ENCODE measurements around the gene CDCA3. TPM values are rescaled to one million over a fixed set of nuclear protein-coding genes. Genes with fewer than 3 reads are reported as not detected.

CDCA3 gene
- 80.3 to 93.7 TPM (median 82.1 TPM) in 5 replicates for total RNA-seq (2022; extraction: Qiagen RNA extraction)

GRCh38 chr12:6851153-6851920, at the start of gene CDCA3:
CDCA3 (minus strand) TSS chr12:6851286; CDS start chr12:6850952, 334 bp downstream.

GRCh38 chr12:6873094-6874014, 22.3 kb upstream of the CDCA3 start, which contains the start of gene SPSB2:
SPSB2 (minus strand) TSS chr12:6873303; CDS start chr12:6872901, 402 bp downstream.

GRCh38 chr12:6867413-6868210, 16.5 kb upstream of the CDCA3 start, which contains the start of gene TPI1:
TPI1 (plus strand) TSS chr12:6867531; CDS start chr12:6867567, 36 bp downstream.

GRCh38 chr12:6851921-6852650, 1.0 kb upstream of the CDCA3 start, which contains the start of gene USP5:
USP5 (plus strand) TSS chr12:6852150; CDS start chr12:6852180, 30 bp downstream.

GRCh38 chr12:6840761-6841515, 10.1 kb downstream of the CDCA3 start, which contains the start of gene GNB3:
GNB3 (plus strand) TSS chr12:6840925; CDS start chr12:6841288, 363 bp downstream.

GRCh38 chr12:6827982-6828780, 22.9 kb downstream of the CDCA3 start, which contains the start of gene P3H3:
P3H3 (plus strand) TSS chr12:6828407; CDS start chr12:6828441, 34 bp downstream.

GRCh38 chr12:6821591-6822425, 29.3 kb downstream of the CDCA3 start, which contains the start of gene GPR162:
GPR162 (plus strand) TSS chr12:6821821; CDS start chr12:6823899, 2,078 bp downstream.

Other genes with a start within 250 kb of the CDCA3 start
- gene CHD4, start 243.9 kb downstream of the CDCA3 start, total RNA-seq (2022; extraction: Qiagen RNA extraction) = 62.1 to 82.8 TPM (median 64.0 TPM) in 5 replicates
- 0.45 to 0.81 TPM (median 0.70 TPM) in 5 replicates for gene LPAR5, start 215.3 kb downstream of the CDCA3 start, total RNA-seq (2022; extraction: Qiagen RNA extraction)
- gene ACRBP, start 203.9 kb downstream of the CDCA3 start, total RNA-seq (2022; extraction: Qiagen RNA extraction) = 0.11 to 0.34 TPM (median 0.16 TPM) in 5 replicates
- 13.6 to 21.5 TPM (median 16.8 TPM) in 5 replicates for gene ING4, start 188.2 kb downstream of the CDCA3 start, total RNA-seq (2022; extraction: Qiagen RNA extraction)
- 53.9 to 63.5 TPM (median 60.1 TPM) in 5 replicates for gene ZNF384, start 161.9 kb downstream of the CDCA3 start, total RNA-seq (2022; extraction: Qiagen RNA extraction)
- 0.68 to 1.2 TPM (median 0.92 TPM) in 5 replicates for gene PIANP, start 150.5 kb downstream of the CDCA3 start, total RNA-seq (2022; extraction: Qiagen RNA extraction)
- 44.2 to 60.2 TPM (median 57.6 TPM) in 5 replicates for gene COPS7A, start 127.2 kb downstream of the CDCA3 start, total RNA-seq (2022; extraction: Qiagen RNA extraction)
- gene MLF2, start 98.1 kb downstream of the CDCA3 start, total RNA-seq (2022; extraction: Qiagen RNA extraction) = 259 to 324 TPM (median 305 TPM) in 5 replicates
- gene PTMS, start 84.9 kb downstream of the CDCA3 start, total RNA-seq (2022; extraction: Qiagen RNA extraction) = 629 to 1,030 TPM (median 870 TPM) in 5 replicates
- gene LAG3, start 78.8 kb downstream of the CDCA3 start, total RNA-seq (2022; extraction: Qiagen RNA extraction) = 0.65 to 2.0 TPM (median 1.3 TPM) in 5 replicates
- gene CD4, start 61.8 kb downstream of the CDCA3 start, total RNA-seq (2022; extraction: Qiagen RNA extraction) = 0.03 TPM in 1 of 5 replicates, not detected in the others
- 0.27 to 0.57 TPM (median 0.42 TPM) in 5 replicates for gene GPR162, start 29.5 kb downstream of the CDCA3 start, total RNA-seq (2022; extraction: Qiagen RNA extraction)
- gene P3H3, start 22.9 kb downstream of the CDCA3 start, total RNA-seq (2022; extraction: Qiagen RNA extraction) = 21.7 to 32.2 TPM (median 30.7 TPM) in 5 replicates
- 0.72 to 3.3 TPM (median 2.2 TPM) in 5 replicates for gene GNB3, start 10.4 kb downstream of the CDCA3 start, total RNA-seq (2022; extraction: Qiagen RNA extraction)
- gene USP5, start 864 bp upstream of the CDCA3 start, total RNA-seq (2022; extraction: Qiagen RNA extraction) = 77.6 to 88.5 TPM (median 80.3 TPM) in 5 replicates
- gene TPI1, start 16.2 kb upstream of the CDCA3 start, total RNA-seq (2022; extraction: Qiagen RNA extraction) = 1,409 to 1,690 TPM (median 1,628 TPM) in 5 replicates
- gene SPSB2, start 22.0 kb upstream of the CDCA3 start, total RNA-seq (2022; extraction: Qiagen RNA extraction) = 17.4 to 28.9 TPM (median 28.5 TPM) in 5 replicates
- 16.5 to 20.4 TPM (median 16.8 TPM) in 5 replicates for gene LRRC23, start 53.5 kb upstream of the CDCA3 start, total RNA-seq (2022; extraction: Qiagen RNA extraction)
- gene ENO2, start 63.3 kb upstream of the CDCA3 start, total RNA-seq (2022; extraction: Qiagen RNA extraction) = 41.3 to 46.2 TPM (median 44.7 TPM) in 5 replicates
- 51.6 to 79.2 TPM (median 76.7 TPM) in 5 replicates for gene ATN1, start 76.7 kb upstream of the CDCA3 start, total RNA-seq (2022; extraction: Qiagen RNA extraction)
- gene RNU7-1, start 92.5 kb upstream of the CDCA3 start, total RNA-seq (2022; extraction: Qiagen RNA extraction) = not detected in 5 replicates
- 264 to 326 TPM (median 313 TPM) in 5 replicates for gene C12orf57, start 92.7 kb upstream of the CDCA3 start, total RNA-seq (2022; extraction: Qiagen RNA extraction)
- 9.3 to 14.3 TPM (median 12.6 TPM) in 5 replicates for gene PTPN6, start 100.1 kb upstream of the CDCA3 start, total RNA-seq (2022; extraction: Qiagen RNA extraction)
- gene PHB2, start 119.4 kb upstream of the CDCA3 start, total RNA-seq (2022; extraction: Qiagen RNA extraction) = 293 to 340 TPM (median 337 TPM) in 5 replicates
- gene EMG1, start 119.6 kb upstream of the CDCA3 start, total RNA-seq (2022; extraction: Qiagen RNA extraction) = 59.7 to 67.3 TPM (median 63.4 TPM) in 5 replicates
- 27.0 to 31.7 TPM (median 28.9 TPM) in 5 replicates for gene LPCAT3, start 167.2 kb upstream of the CDCA3 start, total RNA-seq (2022; extraction: Qiagen RNA extraction)
- gene C1S, start 209.4 kb upstream of the CDCA3 start, total RNA-seq (2022; extraction: Qiagen RNA extraction) = 38.3 to 57.7 TPM (median 41.9 TPM) in 5 replicates
- 24.9 to 42.1 TPM (median 27.9 TPM) in 5 replicates for gene C1R, start 241.2 kb upstream of the CDCA3 start, total RNA-seq (2022; extraction: Qiagen RNA extraction)